HG03432 (cell line): Measurements from ENCODE around the gene SCML2.
"Not testable (repeated sequence)": the region's sequence is repeated elsewhere in the genome, so short reads cannot be mapped to it uniquely, and the experiment has no call there.

Experiments
- ATAC-seq: cut with Tn5 transposase; IDR thresholded peaks from one replicate; pipeline ENCODE4 v1.9.1; 2021; ENCODE audit warnings: mild to moderate bottlenecking, moderate library complexity; ENCODE audit not compliant: unreplicated experiment

SCML2 gene

GRCh38 chrX:18271725-18272124 is 82.8 kb downstream of the SCML2 start:
- ATAC-seq: no peak

- no peak for ATAC-seq
Observed at GRCh38 chrX:18271309-18271708, 83.2 kb downstream of the SCML2 start.

- no peak for ATAC-seq
Observed at GRCh38 chrX:18255059-18255458, 99.4 kb downstream of the SCML2 start.

- no peak for ATAC-seq
Observed at GRCh38 chrX:18252644-18253359, 101.7 kb downstream of the SCML2 start.

GRCh38 chrX:18229646-18230045 is 124.8 kb downstream of the SCML2 start:
- not testable (repeated sequence) for ATAC-seq

GRCh38 chrX:18228069-18228468 is 126.4 kb downstream of the SCML2 start:
- ATAC-seq: no peak

GRCh38 chrX:18227458-18227857 is 127.0 kb downstream of the SCML2 start:
- ATAC-seq: no peak

- ATAC-seq: no peak
Observed at GRCh38 chrX:18220786-18221185, 133.7 kb downstream of the SCML2 start, which contains the start of gene BEND2. BEND2 (minus strand) TSS chrX:18220886; CDS start chrX:18220750, 136 bp downstream.

- ATAC-seq: no peak
Observed at GRCh38 chrX:18210470-18210869, 144.0 kb downstream of the SCML2 start.

GRCh38 chrX:18206657-18207056 is 147.8 kb downstream of the SCML2 start:
- ATAC-seq: no peak

GRCh38 chrX:18203631-18204030 is 150.9 kb downstream of the SCML2 start:
- no peak for ATAC-seq

GRCh38 chrX:18194688-18195087 is 159.8 kb downstream of the SCML2 start:
- no peak for ATAC-seq
